KOPT-K1 (cell line): ENCODE data around the gene STAB2.

ENCODE experiments used
- H3K27ac ChIP-seq: fragments of 200-600 bp; sonication (generic); 2 replicates; pipeline ENCODE4 v1.5.1; 2016; ENCODE audit warnings: antibody characterized with exemption, mild to moderate bottlenecking, low read depth, low read length; ENCODE audit not compliant: poor library complexity, severe bottlenecking
- H3K36me3 ChIP-seq: fragments of 200-600 bp; sonication (generic); 2 replicates; pipeline ENCODE4 v1.5.1; 2017; ENCODE audit warnings: antibody characterized with exemption, mild to moderate bottlenecking, low read length, moderate library complexity; ENCODE audit not compliant: insufficient read depth
- H3K9me3 ChIP-seq: fragments of 200-600 bp; sonication (generic); 2 replicates; pipeline ENCODE4 v1.5.1; 2017; ENCODE audit warnings: antibody characterized with exemption, low read length, mild to moderate bottlenecking; ENCODE audit not compliant: insufficient read depth, poor library complexity, severe bottlenecking

STAB2 gene

DNA sequence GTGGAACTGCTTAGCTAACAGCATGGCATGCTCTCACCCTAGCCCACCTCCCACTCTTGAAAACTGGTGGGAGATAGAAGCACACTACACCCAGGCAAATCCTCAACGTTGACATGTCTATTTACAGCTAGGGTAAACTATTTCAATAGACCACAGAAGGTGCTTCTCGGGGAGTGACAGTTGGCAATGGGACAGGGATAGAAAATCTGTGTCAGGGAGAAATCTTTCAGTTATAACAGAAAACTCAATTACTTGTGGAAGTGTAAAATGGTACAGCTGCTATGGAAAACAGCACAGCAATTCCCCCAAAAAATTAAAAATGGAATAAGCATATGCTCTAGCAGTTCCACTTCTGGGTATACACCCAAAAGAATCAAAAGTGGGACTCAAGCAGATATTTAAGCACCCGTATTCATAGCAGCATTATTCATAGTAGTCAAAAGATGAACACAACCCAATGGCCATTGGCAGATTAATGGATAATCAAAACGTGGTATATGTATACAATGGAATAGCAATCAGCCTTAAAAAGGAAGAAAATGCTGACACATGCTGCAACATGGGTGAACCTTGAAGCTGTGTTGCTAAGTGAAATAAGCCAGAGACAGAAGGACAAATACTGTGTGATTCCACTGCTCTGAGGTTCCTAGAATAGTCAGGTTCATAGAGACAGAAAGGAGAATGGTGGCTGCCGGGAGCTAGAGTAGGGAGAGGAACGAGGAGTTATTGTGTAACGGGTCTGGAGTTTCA, 92.5 kb downstream of the STAB2 start:
- Histone ChIP-seq H3K36me3 (no peaks in the 10 kb centered on the region), H3K9me3 (no peaks in the 10 kb centered on the region), H3K27ac (no peak overlapping the region)

DNA sequence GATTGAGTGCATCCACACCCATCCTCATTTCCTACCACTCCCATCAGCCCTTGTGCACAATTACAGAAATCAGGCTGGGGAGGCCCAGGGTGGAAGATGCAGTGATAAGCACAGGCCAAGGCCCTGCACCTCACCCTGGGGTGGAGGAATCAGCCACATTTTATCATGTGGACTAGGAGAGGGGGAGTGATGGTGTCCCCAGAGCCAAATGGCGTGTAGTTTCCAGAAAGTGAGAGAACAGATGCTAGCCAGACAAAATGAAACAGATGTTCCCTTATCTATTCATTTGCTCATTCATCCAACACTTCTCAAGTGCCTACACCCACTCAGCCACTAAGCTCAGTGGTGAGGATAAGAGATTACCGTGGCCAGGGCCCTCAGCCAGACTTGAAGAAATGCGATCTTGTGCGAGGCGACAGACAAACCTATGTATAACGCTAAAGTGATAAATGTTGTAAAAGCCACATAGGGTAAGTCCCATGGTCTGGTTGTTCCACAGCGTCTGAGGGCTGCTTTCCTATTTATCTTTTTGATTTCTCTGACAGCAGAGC, 93.6 kb downstream of the STAB2 start:
- no peaks in the 10 kb centered on the region for H3K9me3 ChIP-seq
- no peaks in the 10 kb centered on the region for H3K36me3 ChIP-seq
- no peak overlapping the region for H3K27ac ChIP-seq

DNA sequence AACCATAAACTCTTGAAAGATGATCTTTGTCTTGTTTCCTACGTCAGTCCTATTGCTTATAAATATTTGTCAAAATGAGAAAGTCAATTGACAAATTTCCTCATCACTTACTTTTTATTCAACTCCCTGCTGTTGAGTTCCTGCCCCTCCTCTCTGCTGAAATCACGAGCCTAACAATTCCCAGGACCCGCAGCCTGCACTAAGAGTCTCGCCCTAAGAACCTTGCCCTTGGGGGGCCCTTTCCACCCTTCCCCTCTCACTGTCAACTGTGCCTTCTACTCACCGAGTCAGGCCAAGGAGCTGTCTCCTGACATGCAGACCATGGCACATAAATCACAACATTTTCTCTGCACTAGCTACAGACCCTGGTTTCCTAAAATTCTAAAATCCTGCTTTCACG, 99.0 kb downstream of the STAB2 start:
- Histone ChIP-seq H3K27ac (no peak overlapping the region), H3K9me3 (no peaks in the 10 kb centered on the region), H3K36me3 (no peaks in the 10 kb centered on the region)

DNA sequence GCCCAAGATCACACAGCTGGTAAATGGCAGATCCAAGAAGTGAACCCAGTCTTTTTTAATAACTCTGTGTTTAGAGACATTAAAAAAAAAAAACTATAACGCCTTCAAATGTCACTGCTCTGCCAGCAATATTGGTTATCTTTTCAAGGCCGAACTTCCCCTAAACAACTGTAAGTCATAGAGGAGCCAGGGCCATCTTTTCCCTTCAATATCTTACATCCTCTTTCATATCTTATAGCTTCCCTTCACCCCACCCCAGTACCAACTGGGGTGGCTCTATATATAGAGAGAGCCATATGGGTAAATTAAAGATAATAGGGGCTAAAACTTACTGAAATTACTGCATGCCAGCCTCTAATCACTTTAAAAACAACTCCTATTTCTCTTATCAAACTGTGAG, 100.2 kb downstream of the STAB2 start:
- no peak overlapping the region for H3K27ac ChIP-seq
- H3K36me3 ChIP-seq = no peaks in the 10 kb centered on the region
- no peaks in the 10 kb centered on the region for H3K9me3 ChIP-seq

DNA sequence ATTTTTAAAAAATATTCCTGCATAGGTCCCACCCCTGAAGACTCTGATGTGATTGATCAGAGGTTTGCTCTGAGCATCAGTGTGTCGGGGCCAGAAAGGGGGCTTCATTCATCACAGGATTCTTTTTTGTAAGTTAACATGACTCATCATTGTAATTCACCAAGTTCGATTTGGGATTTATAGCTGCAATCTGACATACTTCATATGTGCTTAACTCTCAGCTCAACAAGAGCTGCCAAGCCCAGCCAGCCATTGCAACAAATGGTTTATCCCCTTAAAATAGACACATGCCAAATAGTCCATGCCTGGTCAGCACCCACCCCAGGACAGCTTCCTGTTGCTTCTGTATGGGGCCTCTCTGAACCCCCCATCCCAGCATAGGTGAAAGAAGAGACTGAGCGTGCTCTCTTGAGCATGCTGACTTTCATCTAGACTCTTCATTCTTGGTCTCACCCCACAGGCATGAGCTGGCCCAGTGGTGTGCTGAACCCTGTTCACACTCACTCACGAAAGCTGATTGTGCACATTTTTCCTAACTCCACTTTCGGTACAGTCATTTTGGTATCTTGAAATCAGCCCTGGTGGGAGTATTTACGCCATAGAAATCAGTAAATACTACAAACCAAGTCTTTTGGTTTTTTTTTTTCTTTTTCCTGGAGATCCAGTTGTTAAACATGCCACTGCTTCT, 101.4 kb downstream of the STAB2 start:
- H3K27ac ChIP-seq = no peak overlapping the region
- no peaks in the 10 kb centered on the region for H3K36me3 ChIP-seq
- no peaks in the 10 kb centered on the region for H3K9me3 ChIP-seq

DNA sequence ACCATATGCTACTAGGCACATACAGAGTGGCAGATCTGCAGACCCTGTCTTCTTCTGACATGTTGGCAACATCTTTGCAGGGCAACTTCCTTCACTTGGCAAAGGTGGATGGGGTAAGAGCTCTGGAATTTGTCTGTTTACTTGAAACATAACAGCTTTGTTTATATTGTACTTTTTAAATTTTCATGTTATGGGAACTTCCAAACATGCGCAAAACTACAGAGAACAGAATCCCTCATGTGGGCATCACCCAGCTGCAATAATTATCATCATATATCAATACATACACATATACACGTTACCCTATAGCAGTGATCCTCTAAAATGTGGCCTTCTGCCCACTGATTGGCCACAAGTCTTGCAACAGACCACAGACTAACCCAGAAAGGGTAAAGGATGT, 103.4 kb downstream of the STAB2 start:
- no peak overlapping the region for H3K27ac ChIP-seq
- H3K36me3 ChIP-seq = no peaks in the 10 kb centered on the region
- H3K9me3 ChIP-seq = no peaks in the 10 kb centered on the region

DNA sequence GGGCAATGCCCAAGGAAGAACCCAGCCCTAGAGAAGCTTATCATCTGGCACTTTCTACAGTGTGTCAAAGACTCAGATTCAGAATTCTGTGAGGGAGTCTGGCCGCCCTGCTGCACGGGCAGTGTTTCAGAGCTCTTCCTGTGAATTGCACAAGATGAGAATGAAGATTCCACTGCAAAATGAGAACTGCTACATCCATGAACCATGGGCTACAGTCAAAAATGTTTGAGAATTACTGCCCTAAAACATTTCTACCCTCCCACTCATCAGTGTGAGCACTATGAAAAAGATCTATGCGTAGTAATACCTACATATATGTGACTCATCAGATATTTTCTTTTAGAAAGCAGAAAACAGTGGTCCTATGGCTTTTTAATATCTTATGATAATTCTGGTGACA, 104.0 kb downstream of the STAB2 start:
- H3K27ac ChIP-seq = no peak overlapping the region

DNA sequence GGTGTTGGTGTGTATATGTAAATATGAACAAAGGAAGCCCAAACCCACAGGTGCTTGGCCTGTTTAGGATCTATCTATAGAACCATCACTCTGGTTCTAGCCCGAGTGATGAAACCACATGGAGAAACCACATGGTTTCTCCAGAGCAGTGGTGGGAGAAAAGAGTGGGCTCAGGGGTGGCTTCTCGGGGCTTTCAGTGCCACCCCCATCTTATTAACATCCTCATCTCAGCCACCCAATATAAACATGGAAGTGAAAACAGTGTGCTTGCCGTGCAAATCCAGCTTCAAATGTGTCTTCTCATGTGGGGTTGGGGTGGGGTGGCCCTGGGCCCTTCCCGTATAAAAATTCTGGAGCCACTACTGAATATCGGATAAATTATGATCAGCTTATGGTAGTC, 109.0 kb downstream of the STAB2 start:
- H3K27ac ChIP-seq = no peak overlapping the region
- H3K9me3 ChIP-seq = no peaks in the 10 kb centered on the region
- no peaks in the 10 kb centered on the region for H3K36me3 ChIP-seq

More for the DNA sequence above, 104.0 kb downstream of the STAB2 start:
- Histone ChIP-seq H3K36me3 (no peaks in the 10 kb centered on the region), H3K9me3 (no peaks in the 10 kb centered on the region)

DNA sequence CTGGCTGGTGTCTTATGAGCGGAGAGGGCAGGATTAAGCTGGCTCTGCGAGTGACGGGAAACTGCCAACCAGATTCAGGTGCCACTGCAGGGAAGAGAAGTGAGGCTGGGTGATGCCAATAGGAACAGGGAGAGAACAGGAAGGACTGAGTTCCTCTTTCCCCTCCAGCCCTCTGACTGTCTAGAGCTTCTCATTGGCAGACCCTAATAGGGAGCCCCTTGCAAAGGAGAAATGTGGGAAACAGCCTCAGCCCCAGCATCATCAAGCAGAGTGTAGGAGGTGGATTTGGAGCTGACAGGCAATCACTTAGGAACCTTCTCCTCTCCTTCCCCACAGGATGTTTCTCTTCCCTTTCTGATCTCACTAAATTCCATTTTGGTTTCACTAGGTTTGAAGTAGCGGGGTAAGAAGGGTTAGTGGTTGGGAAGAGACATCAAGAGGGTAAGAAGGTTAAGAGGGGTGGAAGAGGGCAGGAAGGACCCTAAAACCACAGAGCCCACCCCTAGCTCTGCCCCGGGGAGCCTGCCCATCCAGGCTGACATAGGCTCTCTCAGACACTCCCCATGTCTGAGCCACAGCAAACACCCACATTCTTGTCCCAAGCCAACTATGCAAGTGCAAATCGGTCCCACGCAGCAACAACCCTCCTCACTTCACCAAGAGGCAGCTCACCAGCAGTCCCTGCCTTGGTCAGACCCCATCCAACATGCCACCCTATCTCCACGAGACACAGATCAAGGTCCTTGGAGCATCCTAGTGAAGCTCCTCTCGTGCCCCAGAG, 111.1 kb downstream of the STAB2 start:
- no peaks in the 10 kb centered on the region for H3K36me3 ChIP-seq
- no peak overlapping the region for H3K27ac ChIP-seq
- H3K9me3 ChIP-seq = no peaks in the 10 kb centered on the region

DNA sequence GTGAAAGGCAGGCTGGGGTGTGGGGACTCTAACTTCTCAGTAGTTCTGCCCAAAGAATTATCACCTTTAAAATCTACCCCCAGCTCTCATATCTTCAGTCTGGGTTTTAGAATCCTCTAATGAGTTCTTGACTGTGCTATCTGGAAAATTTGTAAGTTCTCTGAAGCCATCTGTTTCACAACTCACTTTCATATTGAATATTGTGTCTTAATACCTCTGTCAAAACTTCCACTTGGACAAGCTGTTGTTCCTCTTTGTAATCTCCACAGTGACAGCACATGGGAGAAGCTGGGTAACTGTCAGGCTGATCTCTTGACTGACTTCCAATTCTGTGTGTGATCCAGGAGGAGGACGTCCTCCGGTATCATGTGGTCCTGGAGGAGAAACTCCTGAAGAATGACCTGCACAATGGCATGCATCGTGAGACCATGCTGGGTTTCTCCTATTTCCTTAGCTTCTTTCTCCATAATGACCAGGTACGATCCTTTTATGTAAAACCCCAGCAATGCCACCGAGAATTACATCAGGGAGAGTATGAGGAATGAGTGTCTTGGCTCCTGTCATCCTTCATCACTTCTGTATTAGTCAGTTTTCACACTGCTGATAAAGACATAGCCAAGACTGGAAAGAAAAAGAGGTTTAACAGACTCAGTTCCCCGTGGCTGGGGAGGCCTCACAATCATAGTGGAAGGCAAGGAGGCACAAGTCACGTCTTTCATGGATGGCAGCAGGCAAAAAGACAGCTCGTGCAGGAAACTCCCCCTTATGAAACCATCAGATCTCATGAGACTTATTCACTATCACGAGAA, 111.9 kb downstream of the STAB2 start:
- H3K27ac ChIP-seq = no peak overlapping the region
- H3K36me3 ChIP-seq = no peaks in the 10 kb centered on the region
- H3K9me3 ChIP-seq = no peaks in the 10 kb centered on the region

DNA sequence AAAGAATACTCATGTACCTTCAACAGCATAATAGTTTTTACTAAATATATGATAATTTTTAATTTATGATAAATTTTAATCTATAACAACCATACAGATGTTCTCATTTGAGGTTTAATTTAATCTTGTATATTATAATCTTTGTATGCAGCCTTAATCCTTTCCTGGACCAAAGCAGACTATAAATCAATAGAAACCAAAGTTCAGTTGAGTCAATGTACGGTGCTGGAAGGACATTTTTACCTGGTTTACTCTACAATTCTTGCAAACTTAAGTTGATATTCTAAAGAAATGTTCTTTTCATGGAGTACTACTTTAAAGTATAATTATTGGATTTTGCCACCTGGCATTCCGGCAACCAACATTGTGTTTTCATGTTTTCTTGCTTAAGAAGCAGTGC, 118.0 kb downstream of the STAB2 start:
- no peaks in the 10 kb centered on the region for H3K36me3 ChIP-seq
- H3K9me3 ChIP-seq = no peaks in the 10 kb centered on the region
- no peak overlapping the region for H3K27ac ChIP-seq

DNA sequence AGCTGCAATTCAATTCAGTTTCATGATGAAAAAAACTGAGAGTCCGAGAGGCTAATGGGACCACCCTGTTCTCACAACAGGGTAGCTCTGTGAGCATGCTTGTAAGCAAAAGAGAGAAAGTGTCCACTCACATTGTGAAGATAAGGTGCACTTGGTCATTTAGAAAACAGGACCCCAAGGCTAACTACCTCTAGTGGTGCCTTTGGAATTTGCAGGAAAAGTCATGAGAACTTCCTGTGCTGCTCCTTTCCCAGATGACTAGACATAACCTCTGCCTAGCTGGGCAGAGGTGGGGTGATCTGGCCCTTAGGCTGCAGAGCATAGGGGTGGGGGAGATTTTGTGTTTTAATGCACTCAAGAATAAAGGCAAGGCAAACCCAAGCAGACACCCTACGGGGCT, 118.9 kb downstream of the STAB2 start:
- H3K36me3 ChIP-seq = no peaks in the 10 kb centered on the region
- H3K27ac ChIP-seq = no peak overlapping the region
- H3K9me3 ChIP-seq = no peaks in the 10 kb centered on the region

DNA sequence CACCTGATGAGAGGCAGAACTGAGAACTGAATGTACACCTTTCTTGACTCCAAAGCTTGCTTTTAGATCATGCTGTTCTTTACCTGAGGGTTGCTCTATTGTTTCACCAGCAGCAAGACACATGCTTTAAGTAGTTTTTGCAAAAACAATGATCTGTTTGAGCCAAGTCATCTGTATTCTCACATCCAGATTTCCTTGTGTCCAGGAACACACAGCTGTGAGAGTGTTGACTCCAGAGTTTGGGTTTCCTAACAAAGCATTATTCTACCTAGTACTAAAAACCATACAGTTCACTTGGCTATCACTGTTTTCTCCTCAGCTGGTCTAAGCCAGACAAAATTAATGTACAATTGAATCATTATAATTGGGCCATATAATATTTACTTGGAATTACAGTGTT, 120.4 kb downstream of the STAB2 start:
- H3K9me3 ChIP-seq = no peaks in the 10 kb centered on the region
- H3K36me3 ChIP-seq = no peaks in the 10 kb centered on the region
- no peak overlapping the region for H3K27ac ChIP-seq

DNA sequence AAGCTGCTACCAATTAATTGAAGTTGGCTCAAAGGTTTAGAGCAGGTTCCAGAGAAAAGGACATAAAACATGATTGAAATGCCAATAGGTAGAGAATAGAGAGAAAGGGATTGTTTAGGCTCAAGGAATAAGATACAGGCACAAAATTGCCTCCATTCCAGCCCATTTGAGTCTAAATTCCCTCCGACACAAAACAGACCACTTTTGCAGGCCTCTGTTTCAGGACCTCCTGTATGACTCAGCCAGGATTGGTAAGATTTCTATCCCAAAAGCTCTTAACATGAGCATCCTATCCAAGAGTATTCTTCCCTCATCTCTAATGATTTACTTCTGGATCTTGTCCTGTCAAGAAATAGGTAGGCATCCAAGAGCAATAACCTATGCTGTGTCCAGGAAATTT, 123.5 kb downstream of the STAB2 start:
- Histone ChIP-seq H3K9me3 (no peaks in the 10 kb centered on the region), H3K27ac (no peak overlapping the region), H3K36me3 (no peaks in the 10 kb centered on the region)
